ENCODE data around the gene ITGA8. TPM values are rescaled to one million over a fixed set of nuclear protein-coding genes. Genes with fewer than 3 reads are reported as not detected.

ITGA8 gene
- total RNA-seq, 1 donor from 2014 or later = 23.4 TPM

- TF ChIP-seq CTCF (IDR thresholded peaks at IDR 0.05) = no peak
- intact Hi-C loops (cut with DNase I) = no loop called here
- DNase-seq (no peak), ATAC-seq (no peak)
- Histone ChIP-seq H3K27ac (no peak overlapping the region), H3K27me3 (ENCODE audit: low read depth) (no peaks in the 10 kb centered on the region), H3K4me1 (no peaks in the 10 kb centered on the region), H3K9me3 (no peaks in the 10 kb centered on the region), H3K36me3 (no peaks in the 10 kb centered on the region), H3K4me3 (no peak overlapping the region)
Measured at GRCh38 chr10:15572531-15573045, 147.1 kb downstream of the ITGA8 start.

DNA sequence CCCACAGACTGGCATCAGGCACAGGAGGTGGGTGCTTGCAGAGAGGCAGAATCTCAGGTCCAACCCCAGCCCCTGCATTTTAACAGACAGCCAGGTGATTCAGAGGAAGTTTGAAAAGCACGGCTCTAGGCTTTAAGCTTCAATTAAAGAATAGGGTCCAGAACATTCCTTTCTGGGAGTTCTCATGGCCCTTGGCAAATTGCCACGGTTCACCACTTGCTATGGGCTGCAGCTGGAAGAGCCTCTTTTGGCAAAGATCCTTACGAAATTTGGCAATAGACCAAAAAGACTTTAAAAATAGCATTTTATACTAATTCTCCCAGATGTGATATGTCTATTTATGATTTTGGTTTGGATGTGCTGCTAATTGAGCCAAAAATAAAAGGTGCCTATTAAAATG, 148.1 kb downstream of the ITGA8 start:
- H3K27me3 ChIP-seq (ENCODE audit: low read depth) = no peaks in the 10 kb centered on the region
- no peaks in the 10 kb centered on the region for H3K9me3 ChIP-seq
- no peak overlapping the region for H3K4me3 ChIP-seq
- no peaks in the 10 kb centered on the region for H3K36me3 ChIP-seq
- ATAC-seq (no peak), DNase-seq (no peak)
- H3K27ac ChIP-seq = no peak overlapping the region
- no peak for TF ChIP-seq CTCF (IDR thresholded peaks at IDR 0.05)
- intact Hi-C loops (cut with DNase I) = no loop called here
- no peaks in the 10 kb centered on the region for H3K4me1 ChIP-seq

DNA sequence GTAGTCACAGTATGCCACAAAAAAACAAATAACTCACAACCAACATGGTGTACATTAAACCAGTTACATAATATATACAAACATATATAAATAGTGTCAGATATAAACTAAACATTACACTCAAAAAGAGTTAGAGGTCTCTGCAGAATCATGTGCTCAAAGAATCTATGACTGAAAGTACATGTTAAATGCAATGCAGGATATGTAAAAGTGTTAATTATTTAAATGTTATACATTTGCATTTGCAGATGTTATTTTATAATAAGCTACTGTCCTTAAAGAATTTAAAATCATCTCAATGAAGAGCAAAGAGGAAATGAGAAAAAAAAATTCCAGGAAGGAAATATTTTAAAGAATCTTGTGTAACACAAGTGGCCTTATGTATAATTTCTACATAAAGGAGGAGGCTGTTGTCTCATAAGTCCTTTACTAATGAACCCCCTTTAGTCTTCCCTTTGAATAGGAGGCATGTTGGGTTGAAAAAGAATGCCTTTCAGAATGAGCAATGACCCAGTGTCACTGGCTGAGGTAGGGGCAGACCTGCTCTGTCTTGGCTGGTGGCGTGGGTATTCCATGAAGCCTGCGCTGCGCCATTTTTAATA, 148.9 kb downstream of the ITGA8 start:
- Histone ChIP-seq H3K27ac (no peak overlapping the region), H3K4me1 (no peaks in the 10 kb centered on the region), H3K9me3 (no peaks in the 10 kb centered on the region), H3K36me3 (no peaks in the 10 kb centered on the region), H3K27me3 (ENCODE audit: low read depth) (no peaks in the 10 kb centered on the region), H3K4me3 (no peak overlapping the region)
- no peak for ATAC-seq
- TF ChIP-seq CTCF (IDR thresholded peaks at IDR 0.05) = no peak
- intact Hi-C loops (cut with DNase I) = no loop called here
- no peak for DNase-seq

GRCh38 chr10:15567952-15568351, 151.8 kb downstream of the ITGA8 start:
- Histone ChIP-seq H3K27ac (no peak overlapping the region), H3K9me3 (no peaks in the 10 kb centered on the region), H3K27me3 (ENCODE audit: low read depth) (no peaks in the 10 kb centered on the region), H3K4me3 (no peak overlapping the region), H3K4me1 (no peaks in the 10 kb centered on the region), H3K36me3 (no peaks in the 10 kb centered on the region)
- DNase-seq (no peak), ATAC-seq (no peak)
- intact Hi-C loops (cut with DNase I) = no loop called here
- no peak for TF ChIP-seq CTCF (IDR thresholded peaks at IDR 0.05)

DNA sequence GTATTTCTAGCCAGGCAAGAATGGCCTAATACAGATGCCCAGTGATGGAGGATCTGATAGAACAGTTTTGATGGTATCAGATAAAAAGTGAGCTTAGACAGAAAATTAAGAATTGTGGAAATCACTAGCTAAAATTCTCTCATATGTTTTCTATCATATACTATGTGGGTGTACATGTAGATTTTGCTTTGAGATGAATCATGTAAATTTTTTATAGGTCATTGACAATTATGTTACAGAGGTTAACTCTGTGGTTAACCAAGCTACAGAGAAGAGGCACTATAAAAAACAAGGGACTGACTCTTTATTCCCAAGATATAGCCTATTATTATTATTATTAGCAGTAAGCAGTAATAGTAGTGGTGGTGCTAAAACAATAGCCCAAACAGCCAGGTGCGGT, 156.5 kb downstream of the ITGA8 start:
- no peak overlapping the region for H3K4me3 ChIP-seq
- no peaks in the 10 kb centered on the region for H3K36me3 ChIP-seq
- H3K27me3 ChIP-seq (ENCODE audit: low read depth) = no peaks in the 10 kb centered on the region
- no peak for ATAC-seq
- no peak for TF ChIP-seq CTCF (IDR thresholded peaks at IDR 0.05)
- H3K9me3 ChIP-seq = no peaks in the 10 kb centered on the region
- H3K27ac ChIP-seq = no peak overlapping the region
- intact Hi-C loops (cut with DNase I) = no loop called here
- H3K4me1 ChIP-seq = no peaks in the 10 kb centered on the region
- DNase-seq = no peak

Measured in lower lobe of right lung (tissue), 2 donors.